HG03558 (cell line): ENCODE data around the gene EPC1.

Source experiments
- ATAC-seq: cut with Tn5 transposase; IDR thresholded peaks from one replicate; pipeline ENCODE4 v1.9.1; 2021; ENCODE audit warnings: moderate number of reproducible peaks; ENCODE audit not compliant: unreplicated experiment; ENCODE audit errors: extremely low read depth

EPC1 gene

GRCh38 chr10:32340596-32341180 is 6.3 kb downstream of the EPC1 start:
- ATAC-seq: no peak

GRCh38 chr10:32338262-32338661 is 8.7 kb downstream of the EPC1 start:
- no peak for ATAC-seq

- no peak for ATAC-seq
Measured at GRCh38 chr10:32337350-32337749, 9.6 kb downstream of the EPC1 start.

GRCh38 chr10:32333849-32334248 is 13.1 kb downstream of the EPC1 start:
- ATAC-seq: no peak

- ATAC-seq: peak; percentile 97
Measured at GRCh38 chr10:32332299-32332750, 14.6 kb downstream of the EPC1 start.

DNA sequence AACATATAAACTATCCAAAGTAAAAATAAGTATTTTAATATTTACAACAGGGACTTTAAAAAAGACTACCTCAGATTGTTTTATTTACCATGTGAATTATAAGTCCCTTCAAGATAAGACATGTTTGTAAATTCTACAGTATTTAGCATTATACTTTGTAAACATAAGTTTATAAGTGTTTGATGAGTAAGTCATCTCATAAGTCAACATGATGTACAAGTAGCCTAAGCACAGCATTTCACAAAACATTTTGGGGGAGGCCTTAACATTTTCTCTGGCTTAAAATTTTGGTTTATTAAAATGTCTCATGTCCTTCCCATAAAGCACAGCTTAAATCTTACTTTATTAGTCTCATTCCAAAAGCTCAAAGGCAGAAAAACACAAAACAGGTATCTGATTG is 15.4 kb downstream of the EPC1 start:
- no peak for ATAC-seq

DNA sequence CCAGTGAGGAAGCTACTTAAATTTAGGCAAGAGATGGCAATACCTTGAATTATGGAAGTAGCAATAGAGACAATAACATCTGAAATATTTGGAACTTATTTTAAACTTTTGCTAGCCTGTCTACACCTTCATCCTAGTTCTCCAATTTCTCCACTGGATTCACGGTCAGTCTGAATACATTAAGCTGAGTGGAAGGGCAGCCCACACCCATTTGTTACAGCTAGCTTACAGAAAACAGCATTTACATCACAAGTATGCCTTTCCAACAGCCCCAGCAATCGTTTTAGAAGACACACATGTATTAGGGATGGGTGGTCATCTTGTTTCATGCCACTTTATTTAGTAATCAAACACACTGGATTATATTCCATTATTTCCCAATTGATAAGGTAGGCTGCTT is 16.7 kb downstream of the EPC1 start:
- ATAC-seq: no peak

DNA sequence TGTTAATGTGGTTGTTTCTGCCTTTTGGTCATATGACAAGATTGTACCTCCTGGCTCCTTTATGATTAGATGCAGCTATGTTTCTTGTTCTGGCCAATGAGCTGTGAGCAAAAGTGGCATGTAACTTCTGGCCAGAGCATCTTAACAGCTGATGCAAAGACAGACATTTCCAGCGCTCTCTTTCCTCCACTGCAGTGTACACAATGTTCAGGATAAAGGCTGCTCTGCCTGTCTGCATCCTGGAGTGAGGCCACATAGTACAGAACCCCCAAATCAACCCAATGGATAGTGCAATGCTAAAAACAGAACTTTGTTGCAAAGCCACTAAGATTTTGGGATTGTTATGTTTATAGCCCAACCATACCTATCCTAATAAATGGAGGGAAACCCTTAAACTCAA is 17.9 kb downstream of the EPC1 start:
- ATAC-seq: no peak

- no peak for ATAC-seq
Measured at GRCh38 chr10:32328499-32328898, 18.5 kb downstream of the EPC1 start.

DNA sequence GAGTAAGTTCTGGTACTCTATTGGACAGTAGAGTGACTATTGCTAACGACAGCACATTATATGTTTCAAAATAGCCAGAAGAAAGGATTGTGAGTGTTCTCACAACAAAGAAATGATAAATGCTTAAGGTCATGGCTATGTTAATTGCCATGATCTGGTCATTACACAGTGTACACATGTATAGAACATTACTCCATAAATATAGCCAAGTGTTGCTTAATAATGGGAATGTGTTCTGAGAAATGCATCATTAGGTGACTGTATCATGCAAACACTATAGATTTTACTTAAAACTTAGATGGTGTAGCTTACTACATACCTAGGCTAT is 19.6 kb downstream of the EPC1 start:
- ATAC-seq: no peak

DNA sequence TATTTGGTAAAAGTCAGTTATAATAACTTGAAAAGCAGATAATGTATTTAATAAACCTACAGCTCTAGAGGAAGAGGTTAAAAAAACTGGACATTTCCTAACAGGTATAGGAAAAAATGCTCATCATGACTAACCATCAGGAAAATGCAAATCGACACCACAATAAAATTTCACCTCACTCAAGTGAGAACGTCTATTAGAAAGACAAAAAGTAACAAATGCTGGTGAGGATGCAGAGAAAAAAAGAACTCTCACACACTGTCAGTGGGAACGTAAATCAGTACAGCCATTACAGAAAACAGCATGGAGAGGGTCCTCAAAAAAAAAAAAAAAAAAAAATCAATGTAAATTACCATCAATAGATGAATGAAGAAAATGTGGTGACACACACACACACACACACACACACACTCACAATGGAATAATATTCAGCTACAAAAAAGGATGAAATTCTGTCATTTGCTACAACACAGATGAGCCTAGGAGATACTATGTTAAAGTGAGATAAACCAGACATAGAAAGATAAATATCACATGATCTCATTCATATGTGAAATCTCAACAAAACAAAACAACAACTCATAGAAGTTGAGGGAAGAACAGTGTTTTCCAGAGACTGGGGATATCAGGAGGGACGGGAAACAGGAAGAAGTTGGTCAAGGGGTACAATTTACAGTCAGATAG is 20.1 kb downstream of the EPC1 start:
- no peak for ATAC-seq

DNA sequence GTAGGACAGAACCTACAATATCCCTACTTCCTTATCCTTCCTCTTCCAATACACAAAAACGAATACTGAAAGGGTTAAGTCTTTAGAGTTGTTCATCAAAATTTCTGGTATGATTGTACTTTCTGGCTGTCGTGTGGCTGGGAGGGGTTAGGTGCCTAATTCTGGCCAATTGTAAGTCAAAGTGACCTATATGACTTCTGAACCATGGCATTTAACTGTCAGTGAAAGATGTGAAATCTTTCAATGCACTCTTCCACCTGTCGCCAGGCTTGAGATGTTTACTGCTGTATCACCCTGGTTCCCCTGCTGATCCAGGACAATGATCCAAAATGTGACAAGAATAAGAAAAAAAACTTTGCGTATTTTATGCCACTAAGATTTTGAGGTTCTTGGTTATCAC is 20.8 kb downstream of the EPC1 start:
- no peak for ATAC-seq

DNA sequence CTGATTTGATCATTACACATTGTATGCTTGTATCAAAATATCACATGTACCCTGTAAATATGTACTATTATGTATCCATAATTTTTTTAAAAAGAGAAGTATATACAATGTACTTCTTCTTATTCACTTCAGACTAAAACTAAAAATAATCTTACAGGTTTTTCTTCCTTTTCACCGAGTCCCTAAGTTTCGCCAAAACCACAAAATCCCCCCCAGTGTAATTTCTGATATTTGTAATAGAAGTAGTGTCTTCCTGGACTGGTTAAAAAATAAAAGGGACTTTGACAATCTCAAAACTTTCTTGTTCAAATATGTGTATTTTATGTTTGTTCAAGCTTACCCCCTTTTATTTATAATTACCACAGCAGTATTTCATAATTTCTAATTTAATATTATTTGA is 23.9 kb downstream of the EPC1 start:
- no peak for ATAC-seq

DNA sequence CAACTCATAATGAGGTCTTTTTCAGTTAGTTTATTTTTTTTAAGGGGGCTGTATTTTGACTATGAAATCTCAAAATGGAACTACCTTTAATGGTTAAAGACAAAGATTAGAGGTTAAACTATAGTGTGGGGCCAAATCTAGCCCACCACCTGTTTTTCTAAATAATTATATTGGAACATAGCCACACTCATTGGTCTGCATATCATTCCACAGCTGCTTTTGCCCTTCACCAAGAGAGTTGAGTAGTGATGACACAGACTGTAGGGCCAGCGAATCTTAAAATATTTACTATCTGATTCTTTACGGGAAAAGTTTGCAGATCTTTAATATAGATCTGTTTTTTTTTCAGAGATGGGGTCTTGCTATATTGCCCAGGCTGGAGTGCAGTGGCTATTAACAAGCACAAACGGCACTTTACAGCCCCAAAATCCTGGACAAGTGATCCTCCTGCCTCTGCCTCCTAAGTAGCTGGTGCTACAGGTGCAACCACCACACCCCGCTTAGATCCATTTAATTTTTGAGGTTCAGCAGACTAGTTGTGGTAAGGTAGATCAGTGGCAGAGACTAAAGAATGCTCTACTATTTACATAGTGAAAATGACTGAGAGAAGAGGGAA is 25.8 kb downstream of the EPC1 start:
- no peak for ATAC-seq

DNA sequence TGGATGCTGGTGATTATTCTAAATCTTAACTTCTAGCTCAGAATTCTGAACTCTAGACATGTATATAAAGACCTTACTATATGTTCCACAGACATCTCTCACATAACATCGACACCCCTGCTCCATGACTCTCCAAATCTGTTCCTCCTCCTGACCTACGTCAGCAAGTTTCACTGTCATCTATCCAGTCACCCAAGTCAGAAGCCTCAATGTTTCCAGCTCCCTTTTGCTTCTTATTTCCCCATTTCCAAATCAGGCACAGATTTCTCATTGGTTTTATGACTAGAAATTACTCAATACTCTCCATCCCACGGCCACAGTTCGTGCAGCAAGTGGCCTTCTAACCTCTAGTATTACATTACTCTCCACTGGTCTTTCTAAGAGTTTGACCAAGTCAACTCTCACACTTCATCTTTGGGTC is 28.5 kb downstream of the EPC1 start:
- ATAC-seq: peak; percentile 36

DNA sequence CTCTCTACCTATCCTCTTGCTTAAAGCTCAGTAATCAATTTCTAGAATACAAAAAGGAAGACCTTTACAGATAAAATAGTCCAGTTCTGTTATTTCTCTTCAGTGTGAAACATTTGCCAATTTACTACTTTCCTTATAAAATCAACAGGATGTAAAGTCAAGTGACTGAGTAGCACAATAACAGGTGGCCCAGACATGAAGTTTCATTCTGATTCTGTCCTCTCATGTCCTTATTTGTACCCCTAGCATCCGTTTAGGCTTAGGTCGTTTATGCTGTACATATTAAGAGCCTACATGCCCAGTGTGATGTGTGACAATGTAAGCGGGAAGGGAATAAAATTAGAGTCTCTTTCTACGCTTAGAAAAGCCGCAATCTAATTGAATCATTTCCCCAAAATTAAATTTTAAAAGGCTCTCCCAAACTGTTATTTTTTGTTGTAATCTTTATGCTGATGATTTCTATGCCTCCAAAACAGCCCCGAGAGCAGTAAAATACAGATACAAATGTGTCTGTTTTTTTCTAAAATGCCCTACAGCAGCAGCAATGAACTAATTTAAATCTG is 29.1 kb downstream of the EPC1 start:
- ATAC-seq: peak; percentile 89

DNA sequence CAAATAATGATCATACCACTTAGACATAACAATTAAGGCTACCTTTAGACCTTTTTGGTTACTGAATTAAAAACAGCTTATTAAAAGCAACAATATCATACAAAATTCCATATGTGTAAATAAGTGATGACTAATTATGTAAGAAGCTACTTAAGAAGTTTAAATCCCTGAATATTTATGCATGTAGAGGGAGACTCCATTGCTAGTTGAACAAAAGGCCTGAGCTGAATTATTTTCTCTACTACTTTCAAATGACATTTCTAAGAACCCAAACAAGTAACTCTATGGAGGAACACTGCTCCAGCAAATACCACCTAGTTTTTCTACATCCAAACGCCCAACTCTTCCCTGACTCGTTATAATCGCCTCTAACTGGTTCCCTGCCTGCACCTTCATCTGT is 31.5 kb downstream of the EPC1 start:
- ATAC-seq: no peak

DNA sequence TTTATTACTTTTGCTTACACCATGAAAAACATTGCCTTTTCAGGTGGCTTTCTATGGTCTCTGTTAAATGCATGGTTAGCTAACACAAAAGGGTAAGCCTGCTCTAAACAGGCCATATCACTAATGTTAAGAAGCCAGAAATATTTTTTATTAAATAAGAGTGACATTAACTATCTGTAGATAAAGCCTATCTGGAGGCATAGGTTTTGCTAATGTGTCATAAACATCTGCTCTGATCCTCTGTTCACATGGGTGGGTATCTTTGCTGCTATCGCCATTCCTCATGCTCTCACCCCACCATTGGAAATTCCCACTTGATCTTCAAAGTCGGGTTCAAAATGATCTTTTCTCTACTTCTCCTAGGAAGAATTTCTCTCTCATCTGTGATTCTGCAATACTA is 32.4 kb downstream of the EPC1 start:
- ATAC-seq: no peak

DNA sequence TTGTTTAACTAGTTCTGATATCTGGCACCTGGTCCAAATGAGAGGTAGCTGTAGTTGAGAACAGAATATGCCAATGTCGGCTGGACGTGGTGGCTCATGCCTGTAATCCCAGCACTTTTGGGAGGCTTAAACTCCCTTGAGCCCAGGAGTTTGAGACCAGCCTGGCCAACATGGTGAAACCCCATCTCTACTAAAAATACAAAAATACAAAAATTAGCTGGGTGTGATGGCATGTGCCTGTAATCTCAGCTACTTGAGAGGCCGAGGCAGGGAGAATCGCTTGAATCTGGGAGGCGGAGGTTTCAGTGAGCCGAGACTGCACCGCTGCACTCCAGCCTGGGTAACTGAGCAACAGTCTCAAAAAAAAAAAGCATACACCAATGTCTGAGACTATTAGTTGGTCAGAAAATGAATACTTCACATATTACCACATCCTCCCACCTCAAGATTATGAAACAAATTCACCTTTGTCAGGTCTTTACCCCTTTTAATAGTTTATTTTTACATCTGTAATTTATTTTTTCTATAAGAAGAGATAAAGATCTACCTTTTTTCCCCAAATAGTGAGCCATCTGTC is 38.8 kb downstream of the EPC1 start:
- ATAC-seq: no peak

DNA sequence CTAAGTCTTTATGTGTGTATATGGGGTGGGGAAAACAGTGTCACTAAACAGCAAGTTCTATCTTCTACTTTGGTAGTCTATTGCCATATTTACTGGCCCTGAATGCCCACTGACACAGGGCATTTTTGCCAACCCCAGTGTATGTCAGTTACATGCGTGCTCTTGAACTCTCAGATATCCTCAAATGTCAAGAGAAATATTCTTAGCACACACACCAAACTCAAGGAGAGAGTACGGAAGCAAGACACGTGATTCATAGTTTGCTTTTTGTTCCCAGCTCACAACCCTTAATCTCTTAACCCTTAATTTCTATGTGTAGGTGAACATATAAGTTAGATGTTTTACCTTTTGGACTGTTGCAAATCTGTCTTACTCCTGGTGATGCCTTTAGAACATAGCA is 39.3 kb downstream of the EPC1 start:
- no peak for ATAC-seq

DNA sequence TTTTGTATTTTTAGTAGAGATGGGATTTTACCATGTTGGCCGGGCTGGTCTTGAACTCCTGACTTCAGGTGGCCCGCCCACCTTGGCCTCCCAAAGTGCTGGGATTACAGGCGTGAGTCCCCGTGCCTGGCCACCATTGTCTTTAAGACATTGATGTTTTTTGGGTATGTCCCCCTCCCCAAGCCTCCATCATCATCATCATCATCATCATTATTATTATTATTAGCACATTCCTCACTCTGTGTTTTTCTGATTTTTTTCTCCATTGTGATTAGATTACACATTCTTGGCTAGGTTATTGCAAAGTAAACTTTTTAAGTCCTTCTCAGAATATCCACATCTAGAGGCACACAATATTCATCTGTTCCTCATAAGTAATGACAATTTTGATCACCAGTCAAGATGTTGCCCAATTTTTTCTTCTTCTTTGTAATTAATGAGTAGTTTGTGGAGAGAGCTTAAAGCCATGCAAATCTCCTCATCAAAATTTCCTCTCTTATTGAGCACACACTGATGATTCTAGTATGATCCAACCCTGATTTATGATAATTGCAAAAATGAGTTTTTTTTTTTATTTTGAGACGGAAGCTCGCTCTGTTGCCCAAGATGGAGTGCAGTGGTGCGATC is 47.5 kb downstream of the EPC1 start:
- ATAC-seq: no peak
